PC-9 (cell line): ENCODE measurements around the gene ZNF618.

ENCODE experiments used
- EZH2 ChIP-seq: fragments of 200-600 bp; sonication (generic); IDR thresholded peaks from 2 replicates; pipeline ENCODE4 v1.8.0; 2017; ENCODE audit warnings: antibody characterized with exemption, low read depth
- TF ChIP-seq, protein P1 (sequence below): fragments of 200-600 bp; sonication (generic); conservative IDR thresholded peaks from 2 replicates; pipeline ENCODE4 v1.6.1; 2017; ENCODE audit warnings: mixed run types, antibody characterized with exemption, mild to moderate bottlenecking, moderate library complexity

DNA sequence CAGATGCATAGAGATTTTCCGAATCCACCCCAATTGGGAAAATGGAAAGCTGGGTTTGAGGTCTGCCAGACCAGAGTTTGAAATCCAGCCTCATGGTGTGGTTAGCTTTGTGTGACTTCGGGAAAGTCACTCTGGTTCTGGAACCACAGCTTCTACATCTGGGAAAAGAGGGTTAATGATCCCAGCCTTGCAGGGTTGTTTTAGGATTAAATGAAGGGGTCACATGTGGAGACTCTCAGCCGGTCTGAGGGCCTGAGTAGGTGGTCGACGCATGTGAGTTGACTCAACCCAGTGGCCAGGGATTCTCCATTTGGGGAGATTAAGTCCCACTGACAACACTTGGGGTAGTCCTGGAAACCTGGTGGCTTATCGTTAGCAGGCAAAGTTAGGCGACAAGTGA is 6.1 kb downstream of the ZNF618 start:
- TF ChIP-seq, protein P1, sequence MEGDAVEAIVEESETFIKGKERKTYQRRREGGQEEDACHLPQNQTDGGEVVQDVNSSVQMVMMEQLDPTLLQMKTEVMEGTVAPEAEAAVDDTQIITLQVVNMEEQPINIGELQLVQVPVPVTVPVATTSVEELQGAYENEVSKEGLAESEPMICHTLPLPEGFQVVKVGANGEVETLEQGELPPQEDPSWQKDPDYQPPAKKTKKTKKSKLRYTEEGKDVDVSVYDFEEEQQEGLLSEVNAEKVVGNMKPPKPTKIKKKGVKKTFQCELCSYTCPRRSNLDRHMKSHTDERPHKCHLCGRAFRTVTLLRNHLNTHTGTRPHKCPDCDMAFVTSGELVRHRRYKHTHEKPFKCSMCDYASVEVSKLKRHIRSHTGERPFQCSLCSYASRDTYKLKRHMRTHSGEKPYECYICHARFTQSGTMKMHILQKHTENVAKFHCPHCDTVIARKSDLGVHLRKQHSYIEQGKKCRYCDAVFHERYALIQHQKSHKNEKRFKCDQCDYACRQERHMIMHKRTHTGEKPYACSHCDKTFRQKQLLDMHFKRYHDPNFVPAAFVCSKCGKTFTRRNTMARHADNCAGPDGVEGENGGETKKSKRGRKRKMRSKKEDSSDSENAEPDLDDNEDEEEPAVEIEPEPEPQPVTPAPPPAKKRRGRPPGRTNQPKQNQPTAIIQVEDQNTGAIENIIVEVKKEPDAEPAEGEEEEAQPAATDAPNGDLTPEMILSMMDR: no peak
- TF ChIP-seq EZH2: no peak
